Ishikawa (cell line): ENCODE data around the gene CYP8B1.

Experiments
- CEBPB ChIP-seq: IDR thresholded peaks from 2 replicates; pipeline ENCODE4 v1.6.1; 2012
- CREB1 ChIP-seq: IDR thresholded peaks from 2 replicates; pipeline ENCODE4 v1.6.1; 2012; ENCODE audit warnings: low read depth
- EGR1 ChIP-seq: IDR thresholded peaks from 2 replicates; pipeline ENCODE4 v1.6.1; 2012
- EP300 ChIP-seq: IDR thresholded peaks from 2 replicates; pipeline ENCODE4 v1.6.1; 2012; ENCODE audit warnings: borderline replicate concordance
- FOXM1 ChIP-seq: IDR thresholded peaks from 2 replicates; pipeline ENCODE4 v1.6.1; 2012; ENCODE audit warnings: low read depth, borderline replicate concordance
- NFIC ChIP-seq: IDR thresholded peaks from 2 replicates; pipeline ENCODE4 v1.6.1; 2012
- RAD21 ChIP-seq: IDR thresholded peaks from 2 replicates; pipeline ENCODE4 v1.6.1; 2012; ENCODE audit warnings: low read depth
- TAF1 ChIP-seq: IDR thresholded peaks from 2 replicates; pipeline ENCODE4 v1.6.1; 2012; ENCODE audit warnings: low read depth, mild to moderate bottlenecking
- TCF12 ChIP-seq: IDR thresholded peaks from 2 replicates; pipeline ENCODE4 v1.6.1; 2012; ENCODE audit warnings: low read depth
- YY1 ChIP-seq: IDR thresholded peaks from 2 replicates; pipeline ENCODE4 v1.6.1; 2012; ENCODE audit warnings: low read depth
- ZBTB7A ChIP-seq: IDR thresholded peaks from 2 replicates; pipeline ENCODE4 v1.6.1; 2012; ENCODE audit warnings: low read depth
- TF ChIP-seq, protein P1 (sequence below): IDR thresholded peaks from 2 replicates; pipeline ENCODE4 v1.6.1; 2012
- TF ChIP-seq, protein P2 (sequence below): IDR thresholded peaks from 2 replicates; pipeline ENCODE4 v1.6.1; 2012; ENCODE audit warnings: low read depth, mild to moderate bottlenecking
- TF ChIP-seq, protein P3 (sequence below): IDR thresholded peaks from 2 replicates; pipeline ENCODE4 v1.6.1; 2012

DNA sequence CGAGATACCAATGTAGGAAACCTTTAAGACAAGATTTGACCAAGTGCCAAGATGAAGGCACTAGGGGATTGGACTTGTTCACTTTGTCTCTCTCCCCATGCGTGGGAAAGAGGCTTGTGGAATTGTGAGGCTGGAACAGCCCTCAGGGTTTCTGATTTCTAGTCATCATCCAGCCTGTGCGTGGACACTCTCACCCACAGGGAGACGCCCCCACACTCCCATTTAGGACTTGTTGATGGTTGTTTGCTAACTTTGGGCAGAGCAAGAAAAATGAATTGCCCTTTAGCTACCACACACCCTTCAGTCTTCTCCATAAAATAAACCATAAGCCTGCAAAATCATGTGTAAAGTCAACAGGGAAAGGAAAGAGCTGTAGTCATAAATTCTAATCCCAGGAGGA, 48.0 kb downstream of the CYP8B1 start:
- TF ChIP-seq TAF1 (no peak), YY1 (no peak), ZBTB7A (no peak), RAD21 (no peak), CEBPB (no peak), EP300 (no peak), TCF12 (no peak), CREB1 (no peak), FOXM1 (no peak), NFIC (no peak), EGR1 (no peak)
- TF ChIP-seq, protein P1, sequence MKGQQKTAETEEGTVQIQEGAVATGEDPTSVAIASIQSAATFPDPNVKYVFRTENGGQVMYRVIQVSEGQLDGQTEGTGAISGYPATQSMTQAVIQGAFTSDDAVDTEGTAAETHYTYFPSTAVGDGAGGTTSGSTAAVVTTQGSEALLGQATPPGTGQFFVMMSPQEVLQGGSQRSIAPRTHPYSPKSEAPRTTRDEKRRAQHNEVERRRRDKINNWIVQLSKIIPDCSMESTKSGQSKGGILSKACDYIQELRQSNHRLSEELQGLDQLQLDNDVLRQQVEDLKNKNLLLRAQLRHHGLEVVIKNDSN = no peak
- TF ChIP-seq, protein P2, sequence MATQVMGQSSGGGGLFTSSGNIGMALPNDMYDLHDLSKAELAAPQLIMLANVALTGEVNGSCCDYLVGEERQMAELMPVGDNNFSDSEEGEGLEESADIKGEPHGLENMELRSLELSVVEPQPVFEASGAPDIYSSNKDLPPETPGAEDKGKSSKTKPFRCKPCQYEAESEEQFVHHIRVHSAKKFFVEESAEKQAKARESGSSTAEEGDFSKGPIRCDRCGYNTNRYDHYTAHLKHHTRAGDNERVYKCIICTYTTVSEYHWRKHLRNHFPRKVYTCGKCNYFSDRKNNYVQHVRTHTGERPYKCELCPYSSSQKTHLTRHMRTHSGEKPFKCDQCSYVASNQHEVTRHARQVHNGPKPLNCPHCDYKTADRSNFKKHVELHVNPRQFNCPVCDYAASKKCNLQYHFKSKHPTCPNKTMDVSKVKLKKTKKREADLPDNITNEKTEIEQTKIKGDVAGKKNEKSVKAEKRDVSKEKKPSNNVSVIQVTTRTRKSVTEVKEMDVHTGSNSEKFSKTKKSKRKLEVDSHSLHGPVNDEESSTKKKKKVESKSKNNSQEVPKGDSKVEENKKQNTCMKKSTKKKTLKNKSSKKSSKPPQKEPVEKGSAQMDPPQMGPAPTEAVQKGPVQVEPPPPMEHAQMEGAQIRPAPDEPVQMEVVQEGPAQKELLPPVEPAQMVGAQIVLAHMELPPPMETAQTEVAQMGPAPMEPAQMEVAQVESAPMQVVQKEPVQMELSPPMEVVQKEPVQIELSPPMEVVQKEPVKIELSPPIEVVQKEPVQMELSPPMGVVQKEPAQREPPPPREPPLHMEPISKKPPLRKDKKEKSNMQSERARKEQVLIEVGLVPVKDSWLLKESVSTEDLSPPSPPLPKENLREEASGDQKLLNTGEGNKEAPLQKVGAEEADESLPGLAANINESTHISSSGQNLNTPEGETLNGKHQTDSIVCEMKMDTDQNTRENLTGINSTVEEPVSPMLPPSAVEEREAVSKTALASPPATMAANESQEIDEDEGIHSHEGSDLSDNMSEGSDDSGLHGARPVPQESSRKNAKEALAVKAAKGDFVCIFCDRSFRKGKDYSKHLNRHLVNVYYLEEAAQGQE = no peak
- TF ChIP-seq, protein P3, sequence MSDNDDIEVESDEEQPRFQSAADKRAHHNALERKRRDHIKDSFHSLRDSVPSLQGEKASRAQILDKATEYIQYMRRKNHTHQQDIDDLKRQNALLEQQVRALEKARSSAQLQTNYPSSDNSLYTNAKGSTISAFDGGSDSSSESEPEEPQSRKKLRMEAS = no peak
